HepG2 (cell line): Measurements from ENCODE around the gene IGF2BP3. TPM values are rescaled to one million over a fixed set of nuclear protein-coding genes. Genes with fewer than 3 reads are reported as not detected.

Experiments used
- CAMTA2 ChIP-seq: sonication (generic); formaldehyde crosslinking; IDR thresholded peaks from 2 replicates; pipeline ENCODE4 v1.4.0; 2020; ENCODE audit warnings: mild to moderate bottlenecking, missing genetic modification reagents, borderline replicate concordance
- HHEX ChIP-seq: IDR thresholded peaks from 2 replicates; pipeline ENCODE4 v1.6.1; 2016; ENCODE audit warnings: control low read depth
- HINFP ChIP-seq: sonication (generic); formaldehyde crosslinking; IDR thresholded peaks from 2 replicates; pipeline ENCODE4 v1.4.0; 2020; ENCODE audit warnings: low read depth, mild to moderate bottlenecking, missing genetic modification reagents
- MED1 ChIP-seq: sonication (generic); formaldehyde crosslinking; IDR thresholded peaks from 2 replicates; pipeline ENCODE4 v1.4.0; 2020; ENCODE audit warnings: missing genetic modification reagents
- PRDM15 ChIP-seq: sonication (generic); formaldehyde crosslinking; IDR thresholded peaks from 2 replicates; pipeline ENCODE4 v1.4.0; 2020; ENCODE audit warnings: missing genetic modification reagents
- RAD21 ChIP-seq: fragments of 450-650 bp; formaldehyde crosslinking; IDR thresholded peaks from 2 replicates; pipeline ENCODE4 v1.5.0; 2020; ENCODE audit warnings: mild to moderate bottlenecking
- RARA ChIP-seq: IDR thresholded peaks from 2 replicates; pipeline ENCODE4 v1.6.1; 2016; ENCODE audit warnings: missing genetic modification reagents, missing compliant biosample characterization
- RELA ChIP-seq: sonication (generic); formaldehyde crosslinking; IDR thresholded peaks from 2 replicates; pipeline ENCODE4 v1.4.0; 2020; ENCODE audit warnings: missing genetic modification reagents
- ZFP36L2 ChIP-seq: sonication (generic); formaldehyde crosslinking; IDR thresholded peaks from 2 replicates; pipeline ENCODE4 v1.4.0; 2020; ENCODE audit warnings: missing genetic modification reagents
- ZNF101 ChIP-seq: sonication (generic); formaldehyde crosslinking; IDR thresholded peaks from 2 replicates; pipeline ENCODE4 v1.4.0; 2020; ENCODE audit warnings: mild to moderate bottlenecking, low read depth, missing genetic modification reagents, borderline replicate concordance
- ZNF24 ChIP-seq: fragments of 450-650 bp; IDR thresholded peaks from 2 replicates; pipeline ENCODE4 v1.6.1; 2017; ENCODE audit warnings: antibody characterized with exemption, mild to moderate bottlenecking
- ZNF280D ChIP-seq: sonication (generic); formaldehyde crosslinking; IDR thresholded peaks from 2 replicates; pipeline ENCODE4 v1.5.1; 2020; ENCODE audit warnings: mild to moderate bottlenecking, missing genetic modification reagents
- ZNF512B ChIP-seq: sonication (generic); formaldehyde crosslinking; IDR thresholded peaks from 2 replicates; pipeline ENCODE4 v1.5.1; 2020; ENCODE audit warnings: missing genetic modification reagents, mild to moderate bottlenecking, borderline replicate concordance
- ZNF790 ChIP-seq: sonication (generic); formaldehyde crosslinking; IDR thresholded peaks from 2 replicates; pipeline ENCODE4 v1.8.0; 2022; ENCODE audit warnings: missing genetic modification reagents, mild to moderate bottlenecking, borderline replicate concordance
- ZNF879 ChIP-seq: sonication (generic); formaldehyde crosslinking; IDR thresholded peaks from 2 replicates; pipeline ENCODE4 v1.8.1; 2023; ENCODE audit warnings: missing genetic modification reagents
- polyA plus RNA-seq, 8 experiments: library from polyadenylated mRNA; depleted of rRNA in 3 of 8; stranded (reverse) in 7 of 8; unstranded in 1 of 8; fragments of >200 nt; fragmentation: Illumina TruSeq in 4 of 8; extraction: Trizol in 4 of 8; gene quantifications; 2 replicates each; pipeline versions ENCODE4 v1.2.1 to v1.2.3, GENCODE V29; 2011 to 2016; ENCODE audit warnings: low read depth in 4 of 8, missing spikeins in 1 of 8, mixed read lengths in 1 of 8; ENCODE audit not compliant: insufficient read depth in 1 of 8
- total RNA-seq, 5 experiments: library from RNA; depleted of rRNA; stranded (reverse); fragments of >200 nt; fragmentation: Illumina TruSeq; extraction: Trizol; gene quantifications; 2 replicates each; pipeline ENCODE4 v1.2.3, GENCODE V29; 2016; ENCODE audit warnings: low read depth in 1 of 5

The IGF2BP3 gene
- total and polyA plus RNA-seq, 2 of the 13 experiments (the other 11 are each of a cell fraction or from before 2014, with no cell fraction given): 37.7 to 39.5 TPM

GRCh38 chr7:23298885-23299769, 171.2 kb downstream of the IGF2BP3 start, which contains the start of gene MALSU1 (continued):
- TF ChIP-seq ZNF280D (CRISPR knock-in tag) (no peak), RELA (CRISPR knock-in tag) (no peak; the same call in 1 of the 2 replicates), HHEX (CRISPR knock-in tag) (no peak), ZNF24 (no peak), ZFP36L2 (no peak), CAMTA2 (CRISPR knock-in tag) (no peak), ZNF101 (CRISPR knock-in tag) (no peak), RARA (CRISPR knock-in tag) (no peak), RAD21 (CRISPR knock-in tag) (peak; percentile 49; the same call in 1 of the 2 replicates), ZNF879 (CRISPR knock-in tag) (no peak; the same call in 1 of the 2 replicates), MED1 (peak; percentile 79), PRDM15 (CRISPR knock-in tag) (no peak), HINFP (CRISPR knock-in tag) (no peak; the same call in 1 of the 2 replicates), ZNF512B (no peak), ZNF790 (CRISPR knock-in tag) (no peak)
